ENCODE measurements around the gene SBF2.

The SBF2 gene

GRCh38 chr11:10050561-10050960, 243.5 kb downstream of the SBF2 start:
- Histone ChIP-seq H3K4me3 (ENCODE audit: severe bottlenecking) (no peak overlapping the region), H3K36me3 (ENCODE audit: low read depth) (no peaks in the 10 kb centered on the region), H3K27me3 (ENCODE audit: insufficient read depth, poor library complexity, severe bottlenecking) (no peaks in the 10 kb centered on the region), H3K4me1 (ENCODE audit: insufficient read depth, poor library complexity, severe bottlenecking) (peaks cover 15% of the 10 kb centered on the region), H3K9me3 (ENCODE audit: severe bottlenecking) (peaks cover under 1% of the 10 kb centered on the region), H3K27ac (ENCODE audit: poor library complexity, severe bottlenecking) (no peak overlapping the region)
- DNase-seq (ENCODE audit: low spot score) (no peak), ATAC-seq (ENCODE audit: low read depth) (peak; percentile 98)
- no peak for TF ChIP-seq CTCF (IDR thresholded peaks at IDR 0.05; ENCODE audit: poor library complexity, severe bottlenecking)

- H3K27me3 ChIP-seq (ENCODE audit: insufficient read depth, poor library complexity, severe bottlenecking) = no peaks in the 10 kb centered on the region
- no peaks in the 10 kb centered on the region for H3K36me3 ChIP-seq (ENCODE audit: low read depth)
- no peak for TF ChIP-seq CTCF (IDR thresholded peaks at IDR 0.05; ENCODE audit: poor library complexity, severe bottlenecking)
- DNase-seq (ENCODE audit: low spot score) (no peak), ATAC-seq (ENCODE audit: low read depth) (no peak)
- H3K4me3 ChIP-seq (ENCODE audit: severe bottlenecking) = no peak overlapping the region
- H3K9me3 ChIP-seq (ENCODE audit: severe bottlenecking) = peaks cover 5% of the 10 kb centered on the region
- peaks cover 15% of the 10 kb centered on the region for H3K4me1 ChIP-seq (ENCODE audit: insufficient read depth, poor library complexity, severe bottlenecking)
- no peak overlapping the region for H3K27ac ChIP-seq (ENCODE audit: poor library complexity, severe bottlenecking)
Measured at GRCh38 chr11:10049756-10050155, 244.3 kb downstream of the SBF2 start.

- H3K27me3 ChIP-seq (ENCODE audit: insufficient read depth, poor library complexity, severe bottlenecking) = no peaks in the 10 kb centered on the region
- no peak for ATAC-seq (ENCODE audit: low read depth)
- no peak overlapping the region for H3K4me3 ChIP-seq (ENCODE audit: severe bottlenecking)
- H3K4me1 ChIP-seq (ENCODE audit: insufficient read depth, poor library complexity, severe bottlenecking) = peaks cover 15% of the 10 kb centered on the region
- DNase-seq (ENCODE audit: low spot score) = no peak
- H3K36me3 ChIP-seq (ENCODE audit: low read depth) = no peaks in the 10 kb centered on the region
- no peak for TF ChIP-seq CTCF (IDR thresholded peaks at IDR 0.05; ENCODE audit: poor library complexity, severe bottlenecking)
- H3K9me3 ChIP-seq (ENCODE audit: severe bottlenecking) = peaks cover 5% of the 10 kb centered on the region
- no peak overlapping the region for H3K27ac ChIP-seq (ENCODE audit: poor library complexity, severe bottlenecking)
Measured at GRCh38 chr11:10048350-10048749, 245.7 kb downstream of the SBF2 start.

GRCh38 chr11:10044618-10045017, 249.4 kb downstream of the SBF2 start:
- Histone ChIP-seq H3K9me3 (ENCODE audit: severe bottlenecking) (peaks cover 5% of the 10 kb centered on the region), H3K4me3 (ENCODE audit: severe bottlenecking) (no peak overlapping the region), H3K4me1 (ENCODE audit: insufficient read depth, poor library complexity, severe bottlenecking) (no peaks in the 10 kb centered on the region), H3K27ac (ENCODE audit: poor library complexity, severe bottlenecking) (no peak overlapping the region), H3K36me3 (ENCODE audit: low read depth) (peaks cover 12% of the 10 kb centered on the region; the same call in 1 of the 2 replicates), H3K27me3 (ENCODE audit: insufficient read depth, poor library complexity, severe bottlenecking) (no peaks in the 10 kb centered on the region)
- DNase-seq (ENCODE audit: low spot score) (no peak), ATAC-seq (ENCODE audit: low read depth) (no peak)
- TF ChIP-seq CTCF (IDR thresholded peaks at IDR 0.05; ENCODE audit: poor library complexity, severe bottlenecking) = no peak

- H3K36me3 ChIP-seq (ENCODE audit: low read depth) = peaks cover 12% of the 10 kb centered on the region; the same call in 1 of the 2 replicates
- ATAC-seq (ENCODE audit: low read depth) = no peak
- no peaks in the 10 kb centered on the region for H3K4me1 ChIP-seq (ENCODE audit: insufficient read depth, poor library complexity, severe bottlenecking)
- peaks cover 5% of the 10 kb centered on the region for H3K9me3 ChIP-seq (ENCODE audit: severe bottlenecking)
- DNase-seq (ENCODE audit: low spot score) = no peak
- no peaks in the 10 kb centered on the region for H3K27me3 ChIP-seq (ENCODE audit: insufficient read depth, poor library complexity, severe bottlenecking)
- H3K27ac ChIP-seq (ENCODE audit: poor library complexity, severe bottlenecking) = no peak overlapping the region
- no peak overlapping the region for H3K4me3 ChIP-seq (ENCODE audit: severe bottlenecking)
- no peak for TF ChIP-seq CTCF (IDR thresholded peaks at IDR 0.05; ENCODE audit: poor library complexity, severe bottlenecking)
Measured at GRCh38 chr11:10042699-10043098, 251.3 kb downstream of the SBF2 start.
